ENCODE measurements around the gene DHX15. TPM values are rescaled to one million over a fixed set of nuclear protein-coding genes. Genes with fewer than 3 reads are reported as not detected.
A peak's percentile ranks its signal among the peaks of the same experiment; 100 is the strongest.

Gene DHX15
- total RNA-seq, 1 experiment from 2014 or later, result 240 TPM

DNA sequence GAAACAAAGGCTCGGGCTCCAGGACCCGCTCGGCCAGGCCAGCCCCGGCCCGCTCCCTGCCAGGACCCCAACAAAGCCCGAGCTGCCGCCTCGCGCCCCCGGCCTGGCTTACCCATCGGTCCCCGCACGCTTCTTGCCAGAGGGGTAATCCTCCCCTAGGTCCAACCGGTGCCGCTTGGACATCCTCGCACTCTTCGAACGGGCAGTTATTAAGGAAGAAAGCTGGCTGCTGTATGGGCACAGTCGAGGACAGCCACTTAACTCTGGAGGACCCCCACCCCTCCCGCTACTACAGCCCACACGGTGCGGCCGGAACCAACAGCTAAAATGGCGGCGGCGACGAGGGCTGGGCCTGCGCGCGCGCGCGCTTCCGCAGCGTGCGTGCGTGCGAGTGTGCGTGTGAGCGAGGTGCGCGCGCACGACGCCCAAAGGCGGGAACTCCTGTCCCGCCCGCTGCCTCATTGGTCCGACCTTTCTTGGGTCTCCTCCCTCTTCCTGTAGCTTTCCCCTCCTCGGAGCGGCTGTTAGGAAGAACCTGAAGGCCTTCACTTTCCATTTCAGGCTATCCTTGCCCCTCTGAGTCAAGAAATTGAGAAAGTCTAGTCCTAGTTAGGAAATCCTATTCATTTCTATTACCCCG lies at the start of gene DHX15 (continued):
- TF ChIP-seq, protein P1, sequence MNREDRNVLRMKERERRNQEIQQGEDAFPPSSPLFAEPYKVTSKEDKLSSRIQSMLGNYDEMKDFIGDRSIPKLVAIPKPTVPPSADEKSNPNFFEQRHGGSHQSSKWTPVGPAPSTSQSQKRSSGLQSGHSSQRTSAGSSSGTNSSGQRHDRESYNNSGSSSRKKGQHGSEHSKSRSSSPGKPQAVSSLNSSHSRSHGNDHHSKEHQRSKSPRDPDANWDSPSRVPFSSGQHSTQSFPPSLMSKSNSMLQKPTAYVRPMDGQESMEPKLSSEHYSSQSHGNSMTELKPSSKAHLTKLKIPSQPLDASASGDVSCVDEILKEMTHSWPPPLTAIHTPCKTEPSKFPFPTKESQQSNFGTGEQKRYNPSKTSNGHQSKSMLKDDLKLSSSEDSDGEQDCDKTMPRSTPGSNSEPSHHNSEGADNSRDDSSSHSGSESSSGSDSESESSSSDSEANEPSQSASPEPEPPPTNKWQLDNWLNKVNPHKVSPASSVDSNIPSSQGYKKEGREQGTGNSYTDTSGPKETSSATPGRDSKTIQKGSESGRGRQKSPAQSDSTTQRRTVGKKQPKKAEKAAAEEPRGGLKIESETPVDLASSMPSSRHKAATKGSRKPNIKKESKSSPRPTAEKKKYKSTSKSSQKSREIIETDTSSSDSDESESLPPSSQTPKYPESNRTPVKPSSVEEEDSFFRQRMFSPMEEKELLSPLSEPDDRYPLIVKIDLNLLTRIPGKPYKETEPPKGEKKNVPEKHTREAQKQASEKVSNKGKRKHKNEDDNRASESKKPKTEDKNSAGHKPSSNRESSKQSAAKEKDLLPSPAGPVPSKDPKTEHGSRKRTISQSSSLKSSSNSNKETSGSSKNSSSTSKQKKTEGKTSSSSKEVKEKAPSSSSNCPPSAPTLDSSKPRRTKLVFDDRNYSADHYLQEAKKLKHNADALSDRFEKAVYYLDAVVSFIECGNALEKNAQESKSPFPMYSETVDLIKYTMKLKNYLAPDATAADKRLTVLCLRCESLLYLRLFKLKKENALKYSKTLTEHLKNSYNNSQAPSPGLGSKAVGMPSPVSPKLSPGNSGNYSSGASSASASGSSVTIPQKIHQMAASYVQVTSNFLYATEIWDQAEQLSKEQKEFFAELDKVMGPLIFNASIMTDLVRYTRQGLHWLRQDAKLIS (CRISPR knock-in tag; IDR thresholded peaks at IDR 0.05; ENCODE audit: borderline replicate concordance), result no peak; the same call in 1 of the 2 replicates
- TF ChIP-seq, protein P2, sequence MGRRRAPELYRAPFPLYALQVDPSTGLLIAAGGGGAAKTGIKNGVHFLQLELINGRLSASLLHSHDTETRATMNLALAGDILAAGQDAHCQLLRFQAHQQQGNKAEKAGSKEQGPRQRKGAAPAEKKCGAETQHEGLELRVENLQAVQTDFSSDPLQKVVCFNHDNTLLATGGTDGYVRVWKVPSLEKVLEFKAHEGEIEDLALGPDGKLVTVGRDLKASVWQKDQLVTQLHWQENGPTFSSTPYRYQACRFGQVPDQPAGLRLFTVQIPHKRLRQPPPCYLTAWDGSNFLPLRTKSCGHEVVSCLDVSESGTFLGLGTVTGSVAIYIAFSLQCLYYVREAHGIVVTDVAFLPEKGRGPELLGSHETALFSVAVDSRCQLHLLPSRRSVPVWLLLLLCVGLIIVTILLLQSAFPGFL (CRISPR knock-in tag; IDR thresholded peaks at IDR 0.05; ENCODE audit: borderline replicate concordance), result no peak
- TF ChIP-seq, protein P3, sequence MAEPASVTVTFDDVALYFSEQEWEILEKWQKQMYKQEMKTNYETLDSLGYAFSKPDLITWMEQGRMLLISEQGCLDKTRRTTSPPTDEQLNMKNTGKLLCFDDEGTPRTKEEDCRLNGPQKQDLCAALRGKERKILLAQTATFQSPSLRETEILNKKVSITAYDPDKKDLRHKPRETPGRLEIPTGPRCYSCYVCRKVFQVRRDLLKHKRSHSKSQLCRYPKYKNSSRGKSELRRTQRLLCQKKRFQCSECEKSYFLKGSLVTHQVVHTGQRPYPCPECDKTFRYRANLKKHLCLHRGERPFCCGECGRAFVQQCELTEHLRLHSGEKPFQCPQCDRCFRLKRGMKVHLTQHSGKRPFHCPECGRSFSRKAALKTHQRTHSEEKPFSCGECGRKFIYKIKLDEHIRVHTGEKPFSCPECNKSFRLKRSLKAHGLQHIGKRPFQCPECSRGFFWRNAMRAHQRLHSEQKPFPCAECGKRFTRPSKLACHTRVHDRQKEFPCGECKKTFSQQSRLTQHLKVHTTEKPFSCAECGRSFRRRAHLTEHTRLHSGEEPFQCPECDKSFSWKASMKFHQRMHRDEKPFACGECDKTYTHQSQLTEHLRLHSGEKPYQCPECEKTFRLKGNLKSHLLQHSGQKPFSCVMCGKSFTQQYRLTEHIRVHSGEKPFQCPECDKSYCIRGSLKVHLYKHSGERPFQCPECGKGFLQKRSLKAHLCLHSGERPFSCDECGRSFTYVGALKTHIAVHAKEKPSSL (CRISPR knock-in tag; conservative IDR thresholded peaks at IDR 0.05), result no peak
- TF ChIP-seq ETV6 (CRISPR knock-in tag; IDR thresholded peaks at IDR 0.05) (no peak; the same call in none of the 2 replicates), ZNF423 (CRISPR knock-in tag; IDR thresholded peaks at IDR 0.05) (no peak), TP53 (CRISPR knock-in tag; IDR thresholded peaks at IDR 0.05) (peak; percentile 38; the same call in 1 of the 2 replicates), SP1 (CRISPR knock-in tag; conservative IDR thresholded peaks at IDR 0.05) (peak; percentile 88), EMX1 (CRISPR knock-in tag; IDR thresholded peaks at IDR 0.05) (no peak), NR1H2 (CRISPR knock-in tag; IDR thresholded peaks at IDR 0.05) (no peak), MXD4 (CRISPR knock-in tag; IDR thresholded peaks at IDR 0.05; ENCODE audit: borderline replicate concordance) (no peak)
- TF ChIP-seq, protein P4, sequence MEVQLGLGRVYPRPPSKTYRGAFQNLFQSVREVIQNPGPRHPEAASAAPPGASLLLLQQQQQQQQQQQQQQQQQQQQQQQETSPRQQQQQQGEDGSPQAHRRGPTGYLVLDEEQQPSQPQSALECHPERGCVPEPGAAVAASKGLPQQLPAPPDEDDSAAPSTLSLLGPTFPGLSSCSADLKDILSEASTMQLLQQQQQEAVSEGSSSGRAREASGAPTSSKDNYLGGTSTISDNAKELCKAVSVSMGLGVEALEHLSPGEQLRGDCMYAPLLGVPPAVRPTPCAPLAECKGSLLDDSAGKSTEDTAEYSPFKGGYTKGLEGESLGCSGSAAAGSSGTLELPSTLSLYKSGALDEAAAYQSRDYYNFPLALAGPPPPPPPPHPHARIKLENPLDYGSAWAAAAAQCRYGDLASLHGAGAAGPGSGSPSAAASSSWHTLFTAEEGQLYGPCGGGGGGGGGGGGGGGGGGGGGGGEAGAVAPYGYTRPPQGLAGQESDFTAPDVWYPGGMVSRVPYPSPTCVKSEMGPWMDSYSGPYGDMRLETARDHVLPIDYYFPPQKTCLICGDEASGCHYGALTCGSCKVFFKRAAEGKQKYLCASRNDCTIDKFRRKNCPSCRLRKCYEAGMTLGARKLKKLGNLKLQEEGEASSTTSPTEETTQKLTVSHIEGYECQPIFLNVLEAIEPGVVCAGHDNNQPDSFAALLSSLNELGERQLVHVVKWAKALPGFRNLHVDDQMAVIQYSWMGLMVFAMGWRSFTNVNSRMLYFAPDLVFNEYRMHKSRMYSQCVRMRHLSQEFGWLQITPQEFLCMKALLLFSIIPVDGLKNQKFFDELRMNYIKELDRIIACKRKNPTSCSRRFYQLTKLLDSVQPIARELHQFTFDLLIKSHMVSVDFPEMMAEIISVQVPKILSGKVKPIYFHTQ (CRISPR knock-in tag; IDR thresholded peaks at IDR 0.05), result peak; percentile 22; the same call in 1 of the 2 replicates
- TF ChIP-seq, protein P5, sequence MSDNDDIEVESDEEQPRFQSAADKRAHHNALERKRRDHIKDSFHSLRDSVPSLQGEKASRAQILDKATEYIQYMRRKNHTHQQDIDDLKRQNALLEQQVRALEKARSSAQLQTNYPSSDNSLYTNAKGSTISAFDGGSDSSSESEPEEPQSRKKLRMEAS (CRISPR knock-in tag; IDR thresholded peaks at IDR 0.05), result peak; percentile 94

DNA sequence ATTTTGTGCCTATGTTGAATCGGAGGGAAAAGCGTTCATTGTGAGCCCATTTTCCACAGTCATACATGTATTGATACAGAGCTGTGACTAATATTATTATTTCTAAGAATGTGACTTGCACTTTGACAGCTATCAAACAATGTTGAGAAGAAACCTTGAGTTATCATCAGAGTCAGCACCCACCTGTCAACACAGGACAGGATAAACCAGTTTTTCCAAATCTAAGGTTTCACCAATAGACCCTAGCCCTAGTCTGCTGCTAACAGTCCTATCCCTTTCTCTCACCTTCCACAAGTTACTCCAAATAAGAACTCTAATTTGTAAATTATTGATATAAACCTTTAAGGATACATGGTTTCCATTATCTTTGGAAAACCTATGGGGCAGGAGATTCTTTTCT lies 47.7 kb upstream of the DHX15 start:
- ATAC-seq (no peak), DNase-seq (ENCODE audit: low spot score) (no peak)
- H3K27me3 Mint-ChIP-seq (ENCODE audit: low read depth), result no peaks in the 10 kb centered on the region
- no peak overlapping the region for H3K27ac Mint-ChIP-seq
- H3K36me3 Mint-ChIP-seq, result no peaks in the 10 kb centered on the region
- H3K4me3 Mint-ChIP-seq, result no peak overlapping the region
- peaks cover 7% of the 10 kb centered on the region; the same call in 1 of the 2 replicates for H3K4me1 Mint-ChIP-seq
- ChIA-PET CTCF (interaction anchor here (1.4 kb wide), 1 partner anchor 55 kb away, joined by 4 read pairs; no protein-coding TSS in a partner anchor), POLR2A (no interaction called here)
- H3K9me3 Mint-ChIP-seq, result no peaks in the 10 kb centered on the region
- TF ChIP-seq, protein P3 (CRISPR knock-in tag; conservative IDR thresholded peaks at IDR 0.05), result no peak
- no peak for TF ChIP-seq KAT7 (CRISPR knock-in tag; IDR thresholded peaks at IDR 0.05; ENCODE audit: borderline replicate concordance)
- TF ChIP-seq, protein P6, sequence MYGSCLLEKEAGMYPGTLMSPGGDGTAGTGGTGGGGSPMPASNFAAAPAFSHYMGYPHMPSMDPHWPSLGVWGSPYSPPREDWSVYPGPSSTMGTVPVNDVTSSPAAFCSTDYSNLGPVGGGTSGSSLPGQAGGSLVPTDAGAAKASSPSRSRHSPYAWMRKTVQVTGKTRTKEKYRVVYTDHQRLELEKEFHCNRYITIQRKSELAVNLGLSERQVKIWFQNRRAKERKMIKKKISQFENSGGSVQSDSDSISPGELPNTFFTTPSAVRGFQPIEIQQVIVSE (CRISPR knock-in tag; IDR thresholded peaks at IDR 0.05; ENCODE audit: borderline replicate concordance), result no peak
- TF ChIP-seq, protein P7, sequence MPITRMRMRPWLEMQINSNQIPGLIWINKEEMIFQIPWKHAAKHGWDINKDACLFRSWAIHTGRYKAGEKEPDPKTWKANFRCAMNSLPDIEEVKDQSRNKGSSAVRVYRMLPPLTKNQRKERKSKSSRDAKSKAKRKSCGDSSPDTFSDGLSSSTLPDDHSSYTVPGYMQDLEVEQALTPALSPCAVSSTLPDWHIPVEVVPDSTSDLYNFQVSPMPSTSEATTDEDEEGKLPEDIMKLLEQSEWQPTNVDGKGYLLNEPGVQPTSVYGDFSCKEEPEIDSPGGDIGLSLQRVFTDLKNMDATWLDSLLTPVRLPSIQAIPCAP (CRISPR knock-in tag; IDR thresholded peaks at IDR 0.05), result no peak
- no peak for TF ChIP-seq JUN (CRISPR knock-in tag; IDR thresholded peaks at IDR 0.05)
- TF ChIP-seq JAZF1 (CRISPR knock-in tag; IDR thresholded peaks at IDR 0.05), result no peak
- TF ChIP-seq, protein P5 (CRISPR knock-in tag; IDR thresholded peaks at IDR 0.05), result no peak
